Neural progenitor cell (in vitro differentiated cells): ENCODE measurements around the gene TEAD1. TPM values are rescaled to one million over a fixed set of nuclear protein-coding genes. Genes with fewer than 3 reads are reported as not detected.

Experiments
- DNase-seq: peaks from one replicate; pipeline ENCODE4 v3.0.0-alpha.2; 2016; ENCODE audit warnings: low spot score
- H2AFZ ChIP-seq: fragments of 200-600 bp; sonication (generic); replicated peaks from 2 replicates; pipeline ENCODE4 v1.6.1; 2016; ENCODE audit warnings: antibody characterized with exemption
- H3F3A ChIP-seq: fragments of 200-600 bp; sonication (generic); 2 replicates; pipeline ENCODE4 v1.6.1; 2016; ENCODE audit warnings: antibody characterized with exemption, low read depth
- H3K27ac ChIP-seq: fragments of 200-600 bp; sonication (generic); 2 replicates; pipeline ENCODE4 v1.5.1; 2016; ENCODE audit warnings: mild to moderate bottlenecking
- H3K27me3 ChIP-seq: fragments of 200-600 bp; sonication (generic); 2 replicates; pipeline ENCODE4 v1.6.1; 2016; ENCODE audit warnings: mild to moderate bottlenecking, moderate library complexity
- H3K36me3 ChIP-seq: fragments of 200-600 bp; sonication (generic); 2 replicates; pipeline ENCODE4 v1.5.1; 2016
- H3K4me1 ChIP-seq: fragments of 200-600 bp; sonication (generic); 2 replicates; pipeline ENCODE4 v1.6.1; 2016; ENCODE audit warnings: mixed run types
- H3K4me2 ChIP-seq: fragments of 200-600 bp; sonication (generic); 2 replicates; pipeline ENCODE4 v1.6.1; 2016
- H3K4me3 ChIP-seq: fragments of 200-600 bp; sonication (generic); 2 replicates; pipeline ENCODE4 v1.5.1; 2016
- H3K79me2 ChIP-seq: fragments of 200-600 bp; sonication (generic); 2 replicates; pipeline ENCODE4 v1.6.1; 2016; ENCODE audit warnings: low read depth
- H3K9ac ChIP-seq: fragments of 200-600 bp; sonication (generic); 2 replicates; pipeline ENCODE4 v1.6.1; 2016
- H3K9me3 ChIP-seq: fragments of 200-600 bp; sonication (generic); 2 replicates; pipeline ENCODE4 v1.5.1; 2016; ENCODE audit warnings: low read depth
- H4K20me1 ChIP-seq: fragments of 200-600 bp; sonication (generic); 2 replicates; pipeline ENCODE4 v1.6.1; 2016; ENCODE audit warnings: low read depth
- H3K27ac Mint-ChIP-seq: 3 replicates; pipeline ENCODE4 v1.8.0; 2021; ENCODE audit warnings: mixed read lengths
- H3K27me3 Mint-ChIP-seq: 2 replicates; pipeline ENCODE4 v1.8.0; 2022; ENCODE audit warnings: low read depth, mild to moderate bottlenecking, inconsistent platforms, moderate library complexity, mixed read lengths; ENCODE audit not compliant: insufficient read depth
- H3K36me3 Mint-ChIP-seq: 3 replicates; pipeline ENCODE4 v1.8.0; 2021; ENCODE audit warnings: mixed read lengths
- H3K4me1 Mint-ChIP-seq: 3 replicates; pipeline ENCODE4 v1.8.0; 2021; ENCODE audit warnings: mixed read lengths
- H3K4me3 Mint-ChIP-seq: 3 replicates; pipeline ENCODE4 v1.8.0; 2021; ENCODE audit warnings: mild to moderate bottlenecking, moderate library complexity, mixed read lengths
- H3K9me3 Mint-ChIP-seq: 3 replicates; pipeline ENCODE4 v1.8.0; 2020; ENCODE audit warnings: mixed read lengths
- EZH2 ChIP-seq: fragments of 200-600 bp; sonication (generic); IDR thresholded peaks from 2 replicates; pipeline ENCODE4 v1.6.1; 2017; ENCODE audit warnings: antibody characterized with exemption, mild to moderate bottlenecking, moderate library complexity
- EZH2phosphoT487 ChIP-seq: fragments of 200-600 bp; sonication (generic); IDR thresholded peaks from 2 replicates; pipeline ENCODE4 v1.6.1; 2017; ENCODE audit warnings: antibody characterized with exemption
- total RNA-seq: library from RNA; depleted of rRNA; stranded (reverse); fragments of >200 nt; gene quantifications from 2 replicates; pipeline ENCODE4 v1.2.3, GENCODE V29; 2015; ENCODE audit warnings: low replicate concordance
- TF ChIP-seq, protein P1 (sequence below): fragments of 200-600 bp; sonication (generic); IDR thresholded peaks from 2 replicates; pipeline ENCODE4 v1.5.1; 2017; ENCODE audit warnings: antibody characterized with exemption, mild to moderate bottlenecking

The TEAD1 gene
- total RNA-seq, 1 donor from 2014 or later = 98.3 TPM

DNA sequence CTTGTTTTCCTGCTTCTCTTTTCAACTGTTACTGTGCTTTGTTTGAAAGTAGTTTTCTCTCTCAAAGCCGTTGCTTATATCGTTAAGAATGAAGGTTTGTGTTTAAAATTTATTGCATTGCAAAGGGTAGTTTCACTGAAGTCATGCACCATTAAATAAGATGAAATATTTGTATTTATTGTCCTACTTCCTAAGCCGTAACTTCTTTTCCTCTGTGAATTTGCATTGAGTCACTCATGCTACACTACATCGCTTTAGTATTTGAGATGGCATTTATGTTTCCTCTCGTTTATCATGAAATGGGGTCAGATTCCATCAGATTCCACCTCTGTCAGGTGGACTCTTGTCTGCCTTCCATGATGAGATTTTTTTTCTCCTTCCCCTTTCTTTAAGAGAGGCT is 269.1 kb downstream of the TEAD1 start:
- H3K27me3 Mint-ChIP-seq = peaks cover 2% of the 10 kb centered on the region
- no peak for DNase-seq
- H3K36me3 ChIP-seq = no peaks in the 10 kb centered on the region
- H3K27me3 ChIP-seq = no peaks in the 10 kb centered on the region
- no peak overlapping the region for H3K4me2 ChIP-seq
- H3K9ac ChIP-seq = no peak overlapping the region
- no peaks in the 10 kb centered on the region for H3K9me3 ChIP-seq
- no peaks in the 10 kb centered on the region for H3K9me3 Mint-ChIP-seq
- peaks cover 3% of the 10 kb centered on the region for H3K4me1 Mint-ChIP-seq
- no peaks in the 10 kb centered on the region for H3K4me1 ChIP-seq
- no peaks in the 10 kb centered on the region for H3F3A ChIP-seq
- no peaks in the 10 kb centered on the region for H4K20me1 ChIP-seq
- TF ChIP-seq EZH2 (no peak), EZH2phosphoT487 (no peak)
- TF ChIP-seq, protein P1, sequence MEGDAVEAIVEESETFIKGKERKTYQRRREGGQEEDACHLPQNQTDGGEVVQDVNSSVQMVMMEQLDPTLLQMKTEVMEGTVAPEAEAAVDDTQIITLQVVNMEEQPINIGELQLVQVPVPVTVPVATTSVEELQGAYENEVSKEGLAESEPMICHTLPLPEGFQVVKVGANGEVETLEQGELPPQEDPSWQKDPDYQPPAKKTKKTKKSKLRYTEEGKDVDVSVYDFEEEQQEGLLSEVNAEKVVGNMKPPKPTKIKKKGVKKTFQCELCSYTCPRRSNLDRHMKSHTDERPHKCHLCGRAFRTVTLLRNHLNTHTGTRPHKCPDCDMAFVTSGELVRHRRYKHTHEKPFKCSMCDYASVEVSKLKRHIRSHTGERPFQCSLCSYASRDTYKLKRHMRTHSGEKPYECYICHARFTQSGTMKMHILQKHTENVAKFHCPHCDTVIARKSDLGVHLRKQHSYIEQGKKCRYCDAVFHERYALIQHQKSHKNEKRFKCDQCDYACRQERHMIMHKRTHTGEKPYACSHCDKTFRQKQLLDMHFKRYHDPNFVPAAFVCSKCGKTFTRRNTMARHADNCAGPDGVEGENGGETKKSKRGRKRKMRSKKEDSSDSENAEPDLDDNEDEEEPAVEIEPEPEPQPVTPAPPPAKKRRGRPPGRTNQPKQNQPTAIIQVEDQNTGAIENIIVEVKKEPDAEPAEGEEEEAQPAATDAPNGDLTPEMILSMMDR = no peak
- H3K79me2 ChIP-seq = no peaks in the 10 kb centered on the region
- H2AFZ ChIP-seq = no peak overlapping the region
- H3K4me3 ChIP-seq = no peak overlapping the region
- peaks cover 37% of the 10 kb centered on the region for H3K36me3 Mint-ChIP-seq
- no peak overlapping the region for H3K27ac ChIP-seq
- no peak overlapping the region for H3K27ac Mint-ChIP-seq
- H3K4me3 Mint-ChIP-seq = no peak overlapping the region

GRCh38 chr11:12944889-12945288 is 270.7 kb downstream of the TEAD1 start:
- no peak for DNase-seq
- Histone ChIP-seq H3K27ac (no peak overlapping the region), H4K20me1 (no peaks in the 10 kb centered on the region), H2AFZ (no peak overlapping the region), H3K4me2 (no peak overlapping the region), H3K27me3 (no peaks in the 10 kb centered on the region), H3K4me1 (no peaks in the 10 kb centered on the region), H3K9me3 (no peaks in the 10 kb centered on the region), H3K9ac (no peak overlapping the region), H3K79me2 (no peaks in the 10 kb centered on the region), H3K36me3 (no peaks in the 10 kb centered on the region), H3F3A (no peaks in the 10 kb centered on the region), H3K4me3 (no peak overlapping the region)
- H3K27ac Mint-ChIP-seq = no peak overlapping the region
- H3K4me1 Mint-ChIP-seq = peaks cover 3% of the 10 kb centered on the region
- H3K4me3 Mint-ChIP-seq = no peak overlapping the region
- peaks cover 2% of the 10 kb centered on the region for H3K27me3 Mint-ChIP-seq
- TF ChIP-seq EZH2phosphoT487 (no peak), EZH2 (no peak)
- TF ChIP-seq, protein P1 = no peak
- peaks cover 33% of the 10 kb centered on the region for H3K36me3 Mint-ChIP-seq
- H3K9me3 Mint-ChIP-seq = no peaks in the 10 kb centered on the region

- peaks cover 4% of the 10 kb centered on the region for H3K36me3 Mint-ChIP-seq
- Histone ChIP-seq H3K4me2 (no peak overlapping the region), H3K4me1 (no peaks in the 10 kb centered on the region), H3K9ac (no peak overlapping the region), H3K27ac (no peak overlapping the region), H3K79me2 (no peaks in the 10 kb centered on the region), H2AFZ (no peak overlapping the region), H3F3A (no peaks in the 10 kb centered on the region), H3K4me3 (no peak overlapping the region), H4K20me1 (no peaks in the 10 kb centered on the region), H3K36me3 (no peaks in the 10 kb centered on the region), H3K9me3 (no peaks in the 10 kb centered on the region), H3K27me3 (no peaks in the 10 kb centered on the region)
- H3K4me3 Mint-ChIP-seq = no peak overlapping the region
- peaks cover 11% of the 10 kb centered on the region for H3K9me3 Mint-ChIP-seq
- TF ChIP-seq, protein P1 = no peak
- TF ChIP-seq EZH2 (no peak), EZH2phosphoT487 (no peak)
- no peak for DNase-seq
- H3K27me3 Mint-ChIP-seq = peaks cover 2% of the 10 kb centered on the region
- H3K27ac Mint-ChIP-seq = no peak overlapping the region
- H3K4me1 Mint-ChIP-seq = no peaks in the 10 kb centered on the region
Measured at GRCh38 chr11:12949453-12949852, 275.2 kb downstream of the TEAD1 start.
